ENCODE results near the gene ATRNL1.

ATRNL1 gene

GRCh38 chr10:115932099-115932498, 838.9 kb downstream of the ATRNL1 start:
- H3K9me3 ChIP-seq (ENCODE audit: insufficient read depth, low read depth, low read length), result no peaks in the 10 kb centered on the region
- H3K4me3 ChIP-seq (ENCODE audit: low read length), result no peak overlapping the region
- no peak overlapping the region for H3K27ac ChIP-seq (ENCODE audit: low read length)
- H3K36me3 ChIP-seq (ENCODE audit: insufficient read depth, low read depth, low read length), result no peaks in the 10 kb centered on the region
- no peak overlapping the region for H3K9ac ChIP-seq (ENCODE audit: low read depth, low read length)
- no peaks in the 10 kb centered on the region for H3K27me3 ChIP-seq (ENCODE audit: insufficient read depth, low read length)
- H3K4me1 ChIP-seq (ENCODE audit: insufficient read depth, low read length), result no peaks in the 10 kb centered on the region

- no peak overlapping the region for H3K9ac ChIP-seq (ENCODE audit: low read depth, low read length)
- H3K4me3 ChIP-seq (ENCODE audit: low read length), result no peak overlapping the region
- H3K27ac ChIP-seq (ENCODE audit: low read length), result no peak overlapping the region
Observed at GRCh38 chr10:115933098-115933497, 839.9 kb downstream of the ATRNL1 start.

DNA sequence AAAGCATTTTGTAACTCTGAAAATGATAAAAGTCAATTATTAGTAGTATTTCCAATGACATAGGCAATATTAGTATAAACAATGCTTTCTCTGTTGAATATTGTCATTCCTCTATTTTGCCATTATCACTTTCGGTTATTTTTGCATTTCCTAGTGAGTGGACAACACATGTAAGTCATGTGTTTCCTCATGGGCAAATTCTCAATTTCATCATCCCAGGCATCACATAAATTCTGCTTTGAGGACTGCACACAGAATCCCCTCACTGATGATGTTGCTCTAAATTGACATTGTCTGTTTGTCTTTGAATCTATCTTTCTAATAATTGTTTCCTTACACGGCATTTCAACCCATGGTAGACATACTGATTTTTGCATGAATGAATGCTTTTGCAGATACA, 842.6 kb downstream of the ATRNL1 start:
- no peak overlapping the region for H3K4me3 ChIP-seq (ENCODE audit: low read length)
- no peaks in the 10 kb centered on the region for H3K36me3 ChIP-seq (ENCODE audit: insufficient read depth, low read depth, low read length)
- H3K4me1 ChIP-seq (ENCODE audit: insufficient read depth, low read length), result no peaks in the 10 kb centered on the region
- no peak overlapping the region for H3K9ac ChIP-seq (ENCODE audit: low read depth, low read length)
- no peak overlapping the region for H3K27ac ChIP-seq (ENCODE audit: low read length)
- no peaks in the 10 kb centered on the region for H3K9me3 ChIP-seq (ENCODE audit: insufficient read depth, low read depth, low read length)
- no peaks in the 10 kb centered on the region for H3K27me3 ChIP-seq (ENCODE audit: insufficient read depth, low read length)

More at GRCh38 chr10:115933098-115933497, 839.9 kb downstream of the ATRNL1 start:
- H3K4me1 ChIP-seq (ENCODE audit: insufficient read depth, low read length), result no peaks in the 10 kb centered on the region
- H3K36me3 ChIP-seq (ENCODE audit: insufficient read depth, low read depth, low read length), result no peaks in the 10 kb centered on the region
- no peaks in the 10 kb centered on the region for H3K27me3 ChIP-seq (ENCODE audit: insufficient read depth, low read length)
- H3K9me3 ChIP-seq (ENCODE audit: insufficient read depth, low read depth, low read length), result no peaks in the 10 kb centered on the region

DNA sequence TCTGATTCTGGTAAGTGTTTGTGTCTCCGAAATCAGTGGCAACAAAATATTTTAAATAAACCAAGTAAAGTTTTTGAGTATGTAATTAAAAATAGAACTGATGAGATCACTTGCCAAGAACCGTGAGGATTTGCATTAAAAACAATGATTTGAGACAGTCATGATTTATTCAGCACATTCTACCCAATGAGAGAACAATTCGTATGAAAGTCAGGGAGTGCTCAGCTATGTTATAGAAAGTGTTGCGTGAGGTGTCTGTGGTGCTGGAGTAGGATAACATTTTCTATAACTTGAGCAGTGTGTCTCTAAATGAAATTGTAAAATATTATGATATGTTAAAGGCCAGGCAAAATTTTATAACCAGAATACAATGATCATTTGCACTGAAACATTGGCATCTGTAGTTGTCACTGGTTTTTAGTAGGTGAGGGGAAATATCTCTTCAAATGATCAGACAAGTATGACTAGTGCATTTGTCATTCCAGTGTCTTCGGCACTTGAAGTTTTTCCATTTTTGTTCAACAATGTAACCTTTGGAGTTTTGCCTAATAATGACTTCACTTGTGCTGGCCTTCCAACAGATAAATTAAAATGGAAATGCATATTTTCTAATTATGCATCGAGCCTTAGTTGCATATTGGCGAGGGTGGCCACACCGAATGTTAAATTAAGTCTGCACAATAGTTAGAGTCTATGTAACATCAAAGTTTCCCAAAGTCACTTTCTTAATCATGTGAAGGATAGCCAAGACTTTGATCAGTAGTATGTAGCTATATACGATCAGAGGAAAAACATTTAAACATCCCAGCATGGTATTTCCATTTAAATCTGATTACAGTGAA, 844.0 kb downstream of the ATRNL1 start:
- Histone ChIP-seq H3K27me3 (ENCODE audit: insufficient read depth, low read length) (no peaks in the 10 kb centered on the region), H3K4me1 (ENCODE audit: insufficient read depth, low read length) (no peaks in the 10 kb centered on the region), H3K9me3 (ENCODE audit: insufficient read depth, low read depth, low read length) (no peaks in the 10 kb centered on the region), H3K4me3 (ENCODE audit: low read length) (no peak overlapping the region), H3K27ac (ENCODE audit: low read length) (no peak overlapping the region), H3K36me3 (ENCODE audit: insufficient read depth, low read depth, low read length) (no peaks in the 10 kb centered on the region), H3K9ac (ENCODE audit: low read depth, low read length) (no peak overlapping the region)

- Histone ChIP-seq H3K27ac (ENCODE audit: low read length) (no peak overlapping the region), H3K36me3 (ENCODE audit: insufficient read depth, low read depth, low read length) (no peaks in the 10 kb centered on the region), H3K9me3 (ENCODE audit: insufficient read depth, low read depth, low read length) (no peaks in the 10 kb centered on the region), H3K27me3 (ENCODE audit: insufficient read depth, low read length) (no peaks in the 10 kb centered on the region), H3K4me3 (ENCODE audit: low read length) (no peak overlapping the region), H3K4me1 (ENCODE audit: insufficient read depth, low read length) (no peaks in the 10 kb centered on the region), H3K9ac (ENCODE audit: low read depth, low read length) (no peak overlapping the region)
Observed at GRCh38 chr10:115937768-115938056, 844.5 kb downstream of the ATRNL1 start.

DNA sequence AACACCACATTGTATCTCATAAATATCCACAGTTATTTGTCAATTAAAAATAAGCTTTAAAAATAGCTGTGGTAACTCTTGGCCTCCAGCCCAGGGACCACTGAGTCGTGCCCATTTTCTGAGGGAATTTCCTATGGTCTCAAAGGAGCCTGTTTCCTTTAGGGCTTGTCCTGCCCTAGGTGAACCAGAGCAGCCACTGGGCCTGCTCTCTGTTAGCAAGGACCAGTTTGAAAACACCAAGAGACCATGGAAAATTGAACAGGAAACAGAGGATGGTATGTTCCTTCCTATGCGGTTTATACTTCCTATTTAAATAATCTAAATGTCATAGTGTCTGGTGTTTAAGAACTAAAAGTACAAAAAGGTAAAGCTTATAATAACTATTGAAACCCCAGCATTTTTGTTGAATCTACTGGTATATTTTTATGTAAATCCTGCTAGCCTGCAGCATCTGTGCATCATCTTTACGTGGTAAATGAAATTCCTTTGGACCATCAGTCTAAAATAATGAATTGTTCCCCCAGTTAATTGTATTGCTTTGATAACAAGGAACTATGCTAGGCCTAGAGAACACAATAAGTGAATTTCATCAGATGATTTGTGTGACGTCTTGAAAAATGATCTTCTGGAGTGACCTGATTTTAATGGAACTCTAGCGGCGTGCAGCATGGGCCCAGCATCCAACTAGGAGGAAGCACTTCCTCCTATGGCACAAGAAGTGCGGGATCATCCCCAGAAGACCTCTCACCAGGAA, 846.1 kb downstream of the ATRNL1 start:
- Histone ChIP-seq H3K4me1 (ENCODE audit: insufficient read depth, low read length) (no peaks in the 10 kb centered on the region), H3K36me3 (ENCODE audit: insufficient read depth, low read depth, low read length) (no peaks in the 10 kb centered on the region), H3K9me3 (ENCODE audit: insufficient read depth, low read depth, low read length) (no peaks in the 10 kb centered on the region), H3K4me3 (ENCODE audit: low read length) (no peak overlapping the region), H3K27ac (ENCODE audit: low read length) (no peak overlapping the region), H3K27me3 (ENCODE audit: insufficient read depth, low read length) (no peaks in the 10 kb centered on the region), H3K9ac (ENCODE audit: low read depth, low read length) (no peak overlapping the region)

- H3K27me3 ChIP-seq (ENCODE audit: insufficient read depth, low read length), result no peaks in the 10 kb centered on the region
- no peaks in the 10 kb centered on the region for H3K9me3 ChIP-seq (ENCODE audit: insufficient read depth, low read depth, low read length)
- H3K9ac ChIP-seq (ENCODE audit: low read depth, low read length), result no peak overlapping the region
- no peak overlapping the region for H3K27ac ChIP-seq (ENCODE audit: low read length)
- no peak overlapping the region for H3K4me3 ChIP-seq (ENCODE audit: low read length)
- no peaks in the 10 kb centered on the region for H3K36me3 ChIP-seq (ENCODE audit: insufficient read depth, low read depth, low read length)
- no peaks in the 10 kb centered on the region for H3K4me1 ChIP-seq (ENCODE audit: insufficient read depth, low read length)
Observed at GRCh38 chr10:115941361-115941771, 848.2 kb downstream of the ATRNL1 start.

- Histone ChIP-seq H3K36me3 (ENCODE audit: insufficient read depth, low read depth, low read length) (no peaks in the 10 kb centered on the region), H3K4me3 (ENCODE audit: low read length) (no peak overlapping the region), H3K27me3 (ENCODE audit: insufficient read depth, low read length) (no peaks in the 10 kb centered on the region)
Observed at GRCh38 chr10:115942101-115942500, 848.9 kb downstream of the ATRNL1 start.

DNA sequence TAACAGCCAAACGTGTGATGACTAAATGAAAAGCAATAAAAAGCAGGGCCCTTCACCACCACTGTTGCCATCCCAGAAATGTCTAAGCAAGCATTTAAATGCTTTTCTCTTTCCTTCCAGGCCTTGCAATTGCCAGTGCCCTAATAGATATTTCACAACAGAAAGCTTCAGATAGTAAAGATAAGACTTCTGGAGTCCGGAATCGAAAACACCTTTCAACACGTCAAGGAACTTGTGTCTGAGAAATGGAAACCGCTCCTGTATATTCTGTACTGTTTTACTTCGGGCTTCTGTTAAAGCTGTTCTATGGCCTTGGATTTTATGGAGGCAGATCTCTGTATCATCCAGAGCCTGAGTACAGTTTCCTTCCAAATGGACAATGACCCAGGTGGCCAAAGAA, 851.4 kb downstream of the ATRNL1 start:
- no peaks in the 10 kb centered on the region for H3K27me3 ChIP-seq (ENCODE audit: insufficient read depth, low read length)
- H3K27ac ChIP-seq (ENCODE audit: low read length), result no peak overlapping the region
- no peaks in the 10 kb centered on the region for H3K9me3 ChIP-seq (ENCODE audit: insufficient read depth, low read depth, low read length)
- no peak overlapping the region for H3K4me3 ChIP-seq (ENCODE audit: low read length)
- no peaks in the 10 kb centered on the region for H3K36me3 ChIP-seq (ENCODE audit: insufficient read depth, low read depth, low read length)
- no peak overlapping the region for H3K9ac ChIP-seq (ENCODE audit: low read depth, low read length)
- peaks cover 8% of the 10 kb centered on the region for H3K4me1 ChIP-seq (ENCODE audit: insufficient read depth, low read length)

More at GRCh38 chr10:115942101-115942500, 848.9 kb downstream of the ATRNL1 start:
- Histone ChIP-seq H3K27ac (ENCODE audit: low read length) (no peak overlapping the region), H3K9me3 (ENCODE audit: insufficient read depth, low read depth, low read length) (no peaks in the 10 kb centered on the region), H3K9ac (ENCODE audit: low read depth, low read length) (no peak overlapping the region), H3K4me1 (ENCODE audit: insufficient read depth, low read length) (peaks cover 5% of the 10 kb centered on the region)

DNA sequence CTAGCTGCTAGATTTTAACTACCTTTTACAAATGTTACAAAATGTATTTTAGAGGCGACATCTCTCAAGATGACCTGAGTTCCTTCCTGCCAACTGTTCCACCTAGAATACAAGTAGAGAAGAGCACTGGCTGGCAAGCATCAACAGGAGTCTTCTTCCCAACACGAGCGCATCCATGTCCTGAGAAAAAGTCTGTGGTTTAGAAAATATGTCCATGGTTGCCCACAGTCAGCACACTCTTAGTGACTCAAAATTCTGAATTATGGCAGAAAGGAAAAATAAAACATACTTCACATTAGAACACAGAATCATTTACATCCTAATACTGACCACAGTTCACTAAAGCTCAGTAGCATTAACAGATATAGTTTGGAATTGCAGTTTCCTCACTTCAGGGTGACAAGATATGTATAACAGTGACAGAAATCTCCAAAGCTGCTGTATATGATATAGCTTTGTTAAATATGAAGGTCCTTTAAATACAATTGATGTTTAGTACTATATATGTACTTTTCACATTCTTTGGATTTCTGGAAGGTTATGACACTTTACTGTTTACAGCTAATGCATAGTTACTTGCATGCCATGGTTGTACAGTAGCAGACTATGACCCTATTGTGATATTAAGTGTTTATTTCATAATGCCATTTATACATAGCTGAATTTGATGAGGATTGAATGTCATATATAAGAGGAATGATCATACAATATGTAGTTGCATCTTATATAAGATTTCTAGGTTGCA, 852.7 kb downstream of the ATRNL1 start:
- no peaks in the 10 kb centered on the region for H3K9me3 ChIP-seq (ENCODE audit: insufficient read depth, low read depth, low read length)
- no peak overlapping the region for H3K9ac ChIP-seq (ENCODE audit: low read depth, low read length)
- H3K36me3 ChIP-seq (ENCODE audit: insufficient read depth, low read depth, low read length), result no peaks in the 10 kb centered on the region
- H3K27ac ChIP-seq (ENCODE audit: low read length), result no peak overlapping the region
- H3K4me3 ChIP-seq (ENCODE audit: low read length), result no peak overlapping the region
- H3K27me3 ChIP-seq (ENCODE audit: insufficient read depth, low read length), result no peaks in the 10 kb centered on the region
- H3K4me1 ChIP-seq (ENCODE audit: insufficient read depth, low read length), result peaks cover 8% of the 10 kb centered on the region

DNA sequence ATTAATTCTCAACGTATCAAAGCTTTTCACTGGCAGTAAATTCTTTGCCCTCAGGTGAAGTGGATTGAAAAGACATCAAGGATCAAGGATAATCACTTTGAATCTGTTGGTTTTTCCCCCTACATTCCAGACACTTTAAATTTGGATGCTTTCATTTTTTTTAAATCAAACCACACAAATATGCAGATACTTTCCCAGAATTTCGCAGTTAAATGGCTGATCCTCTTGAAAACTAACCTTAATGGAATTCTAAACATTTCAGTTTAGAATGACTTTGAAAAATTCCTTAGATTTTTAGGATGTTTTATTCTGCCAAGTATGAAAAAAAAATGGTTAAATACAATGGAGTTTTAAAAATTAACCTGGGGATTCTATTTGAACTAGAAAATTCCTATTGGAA, 853.9 kb downstream of the ATRNL1 start:
- Histone ChIP-seq H3K9ac (ENCODE audit: low read depth, low read length) (no peak overlapping the region), H3K27ac (ENCODE audit: low read length) (no peak overlapping the region), H3K4me1 (ENCODE audit: insufficient read depth, low read length) (peaks cover 8% of the 10 kb centered on the region), H3K4me3 (ENCODE audit: low read length) (no peak overlapping the region), H3K36me3 (ENCODE audit: insufficient read depth, low read depth, low read length) (no peaks in the 10 kb centered on the region), H3K9me3 (ENCODE audit: insufficient read depth, low read depth, low read length) (no peaks in the 10 kb centered on the region), H3K27me3 (ENCODE audit: insufficient read depth, low read length) (no peaks in the 10 kb centered on the region)

Measured in iPS-20b (cell line).